ENCODE data around the gene C1S.

GRCh38 chr12:7092229-7092985 lies 31.9 kb downstream of the C1S start, which contains the start of gene C1R:
- peak in 5 of 7 experiments; percentile 79 to 91 (median 86) for TF ChIP-seq CTCF (IDR thresholded peaks at IDR 0.05)
- TF ChIP-seq EP300 (IDR thresholded peaks at IDR 0.05), result peak; percentile 26
- TF ChIP-seq POLR2AphosphoS5 (IDR thresholded peaks at IDR 0.05), result peak; percentile 83 to 90 (median 85)

All from stomach (tissue), 4 donors.